IPS-20b (cell line): ENCODE measurements around the gene TMEM156.

Experiments used
- H3K27ac ChIP-seq: one replicate; pipeline ENCODE4 v1.5.1; 2013; ENCODE audit warnings: low read length
- H3K27me3 ChIP-seq: 2 replicates; pipeline ENCODE4 v1.6.1; 2013; ENCODE audit warnings: mild to moderate bottlenecking, low read length, inconsistent platforms; ENCODE audit not compliant: insufficient read depth
- H3K36me3 ChIP-seq: 2 replicates; pipeline ENCODE4 v1.6.1; 2013; ENCODE audit warnings: low read depth, mild to moderate bottlenecking, inconsistent platforms, low read length, moderate library complexity; ENCODE audit not compliant: insufficient read depth
- H3K4me1 ChIP-seq: 2 replicates; pipeline ENCODE4 v1.6.1; 2013; ENCODE audit warnings: mild to moderate bottlenecking, control low read depth, inconsistent platforms, low read length, moderate library complexity; ENCODE audit not compliant: insufficient read depth
- H3K4me3 ChIP-seq: 2 replicates; pipeline ENCODE4 v1.5.1; 2013; ENCODE audit warnings: mild to moderate bottlenecking, low read length, inconsistent platforms
- H3K9ac ChIP-seq: 2 replicates; pipeline ENCODE4 v1.6.1; 2013; ENCODE audit warnings: low read depth, mild to moderate bottlenecking, inconsistent platforms, low read length, moderate library complexity
- H3K9me3 ChIP-seq: 2 replicates; pipeline ENCODE4 v1.6.1; 2013; ENCODE audit warnings: mild to moderate bottlenecking, low read depth, low read length, inconsistent platforms; ENCODE audit not compliant: insufficient read depth

TMEM156 gene

DNA sequence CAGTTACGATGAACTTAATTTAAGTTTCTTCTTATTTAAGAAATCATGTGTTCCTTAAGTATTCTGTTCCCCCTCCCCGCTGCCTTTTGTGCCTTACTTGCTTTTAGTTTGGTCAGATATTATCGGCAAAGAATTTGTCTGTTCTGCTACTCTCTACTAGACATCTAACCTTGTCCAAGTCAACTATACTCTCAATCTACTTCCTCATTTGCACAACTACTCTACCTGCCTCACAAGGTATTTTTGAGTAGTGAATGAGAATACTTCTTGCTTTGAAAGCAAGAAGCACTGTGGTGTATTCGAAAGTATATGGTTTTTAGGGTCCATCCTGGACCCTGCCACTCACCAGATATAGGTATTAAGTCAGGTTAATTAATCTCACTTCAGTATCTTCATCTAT is 21.8 kb upstream of the TMEM156 start:
- H3K9ac ChIP-seq, result no peak overlapping the region
- H3K4me3 ChIP-seq, result no peak overlapping the region
- no peaks in the 10 kb centered on the region for H3K36me3 ChIP-seq
- no peak overlapping the region for H3K27ac ChIP-seq
- H3K4me1 ChIP-seq, result peaks cover 5% of the 10 kb centered on the region; the same call in 1 of the 2 replicates
- H3K27me3 ChIP-seq, result no peaks in the 10 kb centered on the region
- no peaks in the 10 kb centered on the region for H3K9me3 ChIP-seq

- Histone ChIP-seq H3K4me1 (peaks cover 5% of the 10 kb centered on the region; the same call in 1 of the 2 replicates), H3K27me3 (no peaks in the 10 kb centered on the region), H3K36me3 (no peaks in the 10 kb centered on the region)
Measured at GRCh38 chr4:39051492-39051891, 19.3 kb upstream of the TMEM156 start.

GRCh38 chr4:39050590-39050989 is 18.4 kb upstream of the TMEM156 start:
- H3K27ac ChIP-seq, result no peak overlapping the region
- H3K9ac ChIP-seq, result no peak overlapping the region
- H3K4me1 ChIP-seq, result peaks cover 5% of the 10 kb centered on the region; the same call in 1 of the 2 replicates
- no peaks in the 10 kb centered on the region for H3K36me3 ChIP-seq
- H3K4me3 ChIP-seq, result no peak overlapping the region
- H3K27me3 ChIP-seq, result no peaks in the 10 kb centered on the region
- H3K9me3 ChIP-seq, result no peaks in the 10 kb centered on the region

More at GRCh38 chr4:39051492-39051891, 19.3 kb upstream of the TMEM156 start:
- H3K4me3 ChIP-seq, result no peak overlapping the region
- H3K9me3 ChIP-seq, result no peaks in the 10 kb centered on the region
- H3K9ac ChIP-seq, result no peak overlapping the region
- no peak overlapping the region for H3K27ac ChIP-seq

DNA sequence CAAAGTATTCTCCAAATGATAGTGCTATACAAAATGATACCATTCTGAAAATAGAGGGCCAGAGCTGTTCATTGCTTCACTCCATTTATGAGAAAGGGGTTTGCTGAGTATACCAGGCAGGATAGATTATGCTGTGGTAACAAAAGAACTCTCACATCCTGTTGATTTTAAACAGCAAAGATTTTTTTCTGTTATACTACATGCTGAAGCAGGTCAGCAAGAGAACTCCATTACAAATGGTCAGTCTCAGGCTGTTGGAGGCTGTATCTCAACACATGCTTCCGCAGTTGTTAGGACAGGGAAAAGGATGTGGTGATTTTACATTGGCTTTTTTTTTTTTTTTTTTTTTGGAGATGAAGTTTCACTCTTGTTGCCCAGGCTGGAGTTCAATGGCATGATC is 16.1 kb upstream of the TMEM156 start:
- Histone ChIP-seq H3K4me1 (peaks cover 14% of the 10 kb centered on the region), H3K4me3 (no peak overlapping the region), H3K27ac (no peak overlapping the region), H3K9ac (no peak overlapping the region), H3K36me3 (no peaks in the 10 kb centered on the region), H3K9me3 (no peaks in the 10 kb centered on the region), H3K27me3 (no peaks in the 10 kb centered on the region)

- Histone ChIP-seq H3K36me3 (no peaks in the 10 kb centered on the region), H3K27me3 (no peaks in the 10 kb centered on the region), H3K4me1 (peaks cover 17% of the 10 kb centered on the region), H3K9me3 (no peaks in the 10 kb centered on the region), H3K27ac (no peak overlapping the region), H3K9ac (no peak overlapping the region), H3K4me3 (no peak overlapping the region)
Measured at GRCh38 chr4:39047681-39048080, 15.5 kb upstream of the TMEM156 start.

DNA sequence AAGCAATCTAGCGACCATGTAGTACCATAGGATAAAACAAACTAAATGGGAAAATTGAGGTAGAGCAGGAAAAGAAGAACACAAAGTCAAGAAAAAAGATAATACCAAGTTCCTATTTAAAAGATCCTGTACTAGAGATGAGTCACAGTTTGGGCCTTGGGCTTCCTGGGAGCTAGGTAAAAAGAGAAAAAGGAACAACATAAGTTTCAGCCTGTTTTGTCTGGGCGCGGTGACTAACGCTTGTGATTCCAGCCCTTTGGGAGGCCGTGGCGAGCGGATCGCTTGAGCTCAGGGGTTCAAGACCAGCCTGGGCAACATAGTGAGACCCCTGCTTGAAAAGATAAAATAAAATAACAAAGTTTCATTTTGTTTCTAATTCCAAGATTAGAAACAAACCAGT is 14.0 kb upstream of the TMEM156 start:
- Histone ChIP-seq H3K9me3 (no peaks in the 10 kb centered on the region), H3K27ac (no peak overlapping the region), H3K27me3 (no peaks in the 10 kb centered on the region), H3K36me3 (no peaks in the 10 kb centered on the region), H3K4me1 (peaks cover 13% of the 10 kb centered on the region), H3K9ac (no peak overlapping the region), H3K4me3 (peak overlapping the region; percentile 85; the same call in 1 of the 2 replicates)

DNA sequence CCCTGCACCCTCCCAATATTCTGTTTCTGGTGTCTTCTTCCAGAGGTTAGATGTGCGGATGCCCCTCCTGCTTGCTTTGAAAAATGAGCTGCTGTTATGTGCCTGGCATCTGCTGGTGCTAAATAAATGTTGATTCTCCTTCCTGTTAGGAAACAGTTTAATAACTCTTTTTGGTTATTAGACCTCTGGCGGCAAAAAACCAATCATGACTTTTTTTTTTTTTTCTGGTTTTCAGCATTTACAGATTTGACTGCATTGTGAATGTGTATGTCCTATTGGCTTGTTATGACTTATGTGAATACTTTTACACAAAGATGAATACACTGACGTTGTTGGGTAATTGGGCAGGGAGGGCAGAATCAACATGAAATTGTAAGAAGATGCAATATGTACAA is 13.6 kb upstream of the TMEM156 start:
- H3K4me3 ChIP-seq, result peak overlapping the region; percentile 85
- no peak overlapping the region for H3K27ac ChIP-seq
- H3K9me3 ChIP-seq, result no peaks in the 10 kb centered on the region
- no peaks in the 10 kb centered on the region for H3K27me3 ChIP-seq
- peak overlapping the region; percentile 68; the same call in 1 of the 2 replicates for H3K9ac ChIP-seq
- H3K4me1 ChIP-seq, result peaks cover 12% of the 10 kb centered on the region
- no peaks in the 10 kb centered on the region for H3K36me3 ChIP-seq

GRCh38 chr4:39044956-39045826 is 13.0 kb upstream of the TMEM156 start:
- no peaks in the 10 kb centered on the region for H3K9me3 ChIP-seq
- H3K27me3 ChIP-seq, result no peaks in the 10 kb centered on the region
- peak overlapping the region; percentile 85 for H3K4me3 ChIP-seq
- no peak overlapping the region for H3K27ac ChIP-seq
- peaks cover 12% of the 10 kb centered on the region for H3K4me1 ChIP-seq
- peak overlapping the region; percentile 68; the same call in 1 of the 2 replicates for H3K9ac ChIP-seq
- no peaks in the 10 kb centered on the region for H3K36me3 ChIP-seq

DNA sequence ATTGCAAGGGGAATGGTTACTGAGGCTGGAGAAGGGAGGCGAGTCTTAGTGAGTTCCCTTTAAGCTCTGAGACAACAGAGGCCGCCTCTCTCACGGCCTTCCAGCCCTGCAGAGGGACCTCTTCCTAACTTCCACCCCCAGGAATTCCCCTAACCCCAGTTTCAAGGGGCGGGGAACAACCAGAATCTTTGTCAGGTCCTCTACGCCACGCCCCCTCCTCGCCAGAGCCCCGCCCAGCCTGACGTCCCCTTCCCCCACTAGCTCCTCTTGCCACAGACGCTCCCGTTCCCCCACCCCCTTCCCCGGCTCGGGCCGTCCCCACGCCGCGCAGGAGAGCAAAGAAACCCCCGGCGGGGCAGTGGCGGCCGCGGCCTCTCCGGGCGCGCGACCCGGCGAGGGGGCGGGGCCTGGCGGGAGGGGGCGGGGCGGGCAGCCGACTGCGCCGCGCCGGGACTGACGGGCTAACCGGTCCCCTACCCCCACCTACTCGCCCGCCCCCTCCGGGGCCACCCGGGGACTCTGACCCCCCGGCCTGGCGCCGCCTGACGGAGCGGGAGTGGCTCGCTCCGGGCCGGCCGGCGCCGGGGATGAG is 12.3 kb upstream of the TMEM156 start:
- no peaks in the 10 kb centered on the region for H3K36me3 ChIP-seq
- H3K4me1 ChIP-seq, result peaks cover 12% of the 10 kb centered on the region
- peak overlapping the region; percentile 85 for H3K4me3 ChIP-seq
- H3K27me3 ChIP-seq, result no peaks in the 10 kb centered on the region
- H3K9me3 ChIP-seq, result no peaks in the 10 kb centered on the region
- H3K27ac ChIP-seq, result peak overlapping the region; percentile 49
- peak overlapping the region; percentile 77; the same call in 1 of the 2 replicates for H3K9ac ChIP-seq

- H3K9ac ChIP-seq, result peak overlapping the region; percentile 77; the same call in 1 of the 2 replicates
- H3K27me3 ChIP-seq, result no peaks in the 10 kb centered on the region
- H3K4me3 ChIP-seq, result peak overlapping the region; percentile 85
- peak overlapping the region; percentile 49 for H3K27ac ChIP-seq
- no peaks in the 10 kb centered on the region for H3K36me3 ChIP-seq
- H3K9me3 ChIP-seq, result no peaks in the 10 kb centered on the region
- H3K4me1 ChIP-seq, result peaks cover 12% of the 10 kb centered on the region
Measured at GRCh38 chr4:39043861-39044363, 11.7 kb upstream of the TMEM156 start.

DNA sequence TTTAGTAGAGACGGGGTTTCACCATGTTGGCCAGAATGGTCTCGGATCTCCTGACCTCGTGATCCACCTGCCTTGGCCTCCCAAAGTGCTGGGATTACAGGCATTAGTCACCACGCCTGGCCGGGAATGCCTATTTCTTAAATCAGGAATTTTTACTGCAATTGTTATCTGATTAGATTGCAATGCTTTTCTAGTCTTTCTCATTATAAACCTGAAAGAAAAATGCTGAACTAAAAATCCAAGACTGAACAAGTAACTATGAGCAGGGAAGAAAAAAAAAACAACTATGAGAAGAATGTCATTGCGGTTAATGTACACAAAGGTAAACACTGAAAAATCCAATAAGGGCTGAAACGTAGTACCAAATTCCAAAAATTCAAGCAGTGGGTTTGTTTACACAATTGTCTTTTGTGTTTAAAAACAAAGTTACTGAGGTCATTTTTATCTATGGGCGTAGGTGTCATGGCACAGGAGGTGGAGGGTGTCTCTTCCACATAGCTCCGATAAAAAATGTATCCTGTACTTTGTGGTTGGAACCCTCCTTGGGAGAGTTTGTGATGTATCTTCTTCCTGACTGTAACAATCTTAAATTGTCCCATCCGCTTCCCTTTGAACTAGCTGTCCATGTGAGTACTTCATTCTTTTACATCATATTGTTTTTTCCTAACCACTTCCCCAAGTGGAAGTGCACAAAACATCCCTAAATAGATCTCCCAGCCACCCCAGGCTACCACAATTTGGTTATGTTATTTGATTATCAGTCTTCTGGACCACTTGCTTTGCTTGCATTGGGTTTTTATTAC is 11.1 kb upstream of the TMEM156 start:
- Histone ChIP-seq H3K4me3 (peak overlapping the region; percentile 85), H3K9ac (peak overlapping the region; percentile 77; the same call in 1 of the 2 replicates), H3K36me3 (no peaks in the 10 kb centered on the region), H3K4me1 (peaks cover 12% of the 10 kb centered on the region), H3K9me3 (no peaks in the 10 kb centered on the region), H3K27ac (peak overlapping the region; percentile 49), H3K27me3 (no peaks in the 10 kb centered on the region)
